Neural progenitor cell (in vitro differentiated cells): ENCODE results near the gene ZNG1C. TPM values are rescaled to one million over a fixed set of nuclear protein-coding genes. Genes with fewer than 3 reads are reported as not detected.
"Not testable (repeated sequence)": the region's sequence is repeated elsewhere in the genome, so short reads cannot be mapped to it uniquely, and the experiment has no call there.

Experiments used
- DNase-seq: peaks from one replicate; pipeline ENCODE4 v3.0.0-alpha.2; 2016; ENCODE audit warnings: low spot score
- H2AFZ ChIP-seq: fragments of 200-600 bp; sonication (generic); replicated peaks from 2 replicates; pipeline ENCODE4 v1.6.1; 2016; ENCODE audit warnings: antibody characterized with exemption
- H3F3A ChIP-seq: fragments of 200-600 bp; sonication (generic); 2 replicates; pipeline ENCODE4 v1.6.1; 2016; ENCODE audit warnings: antibody characterized with exemption, low read depth
- H3K27ac ChIP-seq: fragments of 200-600 bp; sonication (generic); 2 replicates; pipeline ENCODE4 v1.5.1; 2016; ENCODE audit warnings: mild to moderate bottlenecking
- H3K27me3 ChIP-seq: fragments of 200-600 bp; sonication (generic); 2 replicates; pipeline ENCODE4 v1.6.1; 2016; ENCODE audit warnings: mild to moderate bottlenecking, moderate library complexity
- H3K36me3 ChIP-seq: fragments of 200-600 bp; sonication (generic); 2 replicates; pipeline ENCODE4 v1.5.1; 2016
- H3K4me1 ChIP-seq: fragments of 200-600 bp; sonication (generic); 2 replicates; pipeline ENCODE4 v1.6.1; 2016; ENCODE audit warnings: mixed run types
- H3K4me2 ChIP-seq: fragments of 200-600 bp; sonication (generic); 2 replicates; pipeline ENCODE4 v1.6.1; 2016
- H3K4me3 ChIP-seq: fragments of 200-600 bp; sonication (generic); 2 replicates; pipeline ENCODE4 v1.5.1; 2016
- H3K79me2 ChIP-seq: fragments of 200-600 bp; sonication (generic); 2 replicates; pipeline ENCODE4 v1.6.1; 2016; ENCODE audit warnings: low read depth
- H3K9ac ChIP-seq: fragments of 200-600 bp; sonication (generic); 2 replicates; pipeline ENCODE4 v1.6.1; 2016
- H3K9me3 ChIP-seq: fragments of 200-600 bp; sonication (generic); 2 replicates; pipeline ENCODE4 v1.5.1; 2016; ENCODE audit warnings: low read depth
- H4K20me1 ChIP-seq: fragments of 200-600 bp; sonication (generic); 2 replicates; pipeline ENCODE4 v1.6.1; 2016; ENCODE audit warnings: low read depth
- H3K27ac Mint-ChIP-seq: 3 replicates; pipeline ENCODE4 v1.8.0; 2021; ENCODE audit warnings: mixed read lengths
- H3K27me3 Mint-ChIP-seq: 2 replicates; pipeline ENCODE4 v1.8.0; 2022; ENCODE audit warnings: low read depth, mild to moderate bottlenecking, inconsistent platforms, moderate library complexity, mixed read lengths; ENCODE audit not compliant: insufficient read depth
- H3K36me3 Mint-ChIP-seq: 3 replicates; pipeline ENCODE4 v1.8.0; 2021; ENCODE audit warnings: mixed read lengths
- H3K4me1 Mint-ChIP-seq: 3 replicates; pipeline ENCODE4 v1.8.0; 2021; ENCODE audit warnings: mixed read lengths
- H3K4me3 Mint-ChIP-seq: 3 replicates; pipeline ENCODE4 v1.8.0; 2021; ENCODE audit warnings: mild to moderate bottlenecking, moderate library complexity, mixed read lengths
- H3K9me3 Mint-ChIP-seq: 3 replicates; pipeline ENCODE4 v1.8.0; 2020; ENCODE audit warnings: mixed read lengths
- total RNA-seq: library from RNA; depleted of rRNA; stranded (reverse); fragments of >200 nt; gene quantifications from 2 replicates; pipeline ENCODE4 v1.2.3, GENCODE V29; 2015; ENCODE audit warnings: low replicate concordance
- TF ChIP-seq, protein P1 (sequence below): fragments of 200-600 bp; sonication (generic); IDR thresholded peaks from 2 replicates; pipeline ENCODE4 v1.5.1; 2017; ENCODE audit warnings: antibody characterized with exemption, mild to moderate bottlenecking

The ZNG1C gene
- total RNA-seq, 1 donor from 2014 or later = 35.8 TPM

DNA sequence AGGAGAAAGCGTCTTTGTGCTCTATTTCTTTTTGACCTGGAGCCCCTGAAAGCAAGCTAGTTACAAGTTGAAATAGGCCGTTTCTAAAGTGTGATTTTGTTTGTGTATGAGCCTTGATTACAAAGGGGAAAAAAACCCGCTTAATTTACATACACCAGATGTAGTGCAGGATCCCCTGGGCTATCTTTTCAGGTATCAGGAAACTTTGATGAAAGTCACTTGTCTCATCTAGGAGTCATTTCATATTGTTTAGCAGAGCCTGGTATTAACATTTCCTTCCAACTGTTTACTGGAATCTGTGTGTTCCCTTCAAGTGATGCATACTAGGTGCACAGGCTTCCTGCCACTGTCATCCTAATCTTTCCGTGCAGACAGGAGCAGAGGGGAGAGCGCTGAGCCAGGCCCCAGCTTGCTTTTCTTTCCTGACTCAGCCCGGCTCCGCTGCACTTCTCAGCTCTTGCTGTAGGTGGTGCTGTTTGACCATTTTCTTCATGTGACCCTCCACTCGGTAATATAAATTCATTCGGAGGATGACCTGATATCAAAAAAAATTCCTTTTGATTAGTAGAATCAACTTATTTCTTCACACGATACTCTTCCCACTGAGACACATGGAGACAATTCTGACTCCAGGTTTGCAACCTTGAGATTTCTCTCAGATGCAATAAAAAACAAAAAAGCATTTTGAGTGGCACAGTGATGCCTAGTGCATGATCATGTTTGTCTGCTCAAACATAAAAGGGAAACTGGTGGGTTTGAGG lies 100.7 kb downstream of the ZNG1C start:
- not testable (repeated sequence) for H2AFZ ChIP-seq, H3K4me3 ChIP-seq, H4K20me1 ChIP-seq, H3K27me3 Mint-ChIP-seq, DNase-seq, H3K79me2 ChIP-seq, H3K4me3 Mint-ChIP-seq, H3K4me1 Mint-ChIP-seq, H3K4me1 ChIP-seq, H3K27ac Mint-ChIP-seq, H3K4me2 ChIP-seq, H3K36me3 Mint-ChIP-seq, H3K9me3 Mint-ChIP-seq, H3K27ac ChIP-seq, H3K9ac ChIP-seq, H3K9me3 ChIP-seq, H3K36me3 ChIP-seq, H3F3A ChIP-seq
- peaks cover 59% of the 10 kb centered on the region for H3K27me3 ChIP-seq
- TF ChIP-seq, protein P1, sequence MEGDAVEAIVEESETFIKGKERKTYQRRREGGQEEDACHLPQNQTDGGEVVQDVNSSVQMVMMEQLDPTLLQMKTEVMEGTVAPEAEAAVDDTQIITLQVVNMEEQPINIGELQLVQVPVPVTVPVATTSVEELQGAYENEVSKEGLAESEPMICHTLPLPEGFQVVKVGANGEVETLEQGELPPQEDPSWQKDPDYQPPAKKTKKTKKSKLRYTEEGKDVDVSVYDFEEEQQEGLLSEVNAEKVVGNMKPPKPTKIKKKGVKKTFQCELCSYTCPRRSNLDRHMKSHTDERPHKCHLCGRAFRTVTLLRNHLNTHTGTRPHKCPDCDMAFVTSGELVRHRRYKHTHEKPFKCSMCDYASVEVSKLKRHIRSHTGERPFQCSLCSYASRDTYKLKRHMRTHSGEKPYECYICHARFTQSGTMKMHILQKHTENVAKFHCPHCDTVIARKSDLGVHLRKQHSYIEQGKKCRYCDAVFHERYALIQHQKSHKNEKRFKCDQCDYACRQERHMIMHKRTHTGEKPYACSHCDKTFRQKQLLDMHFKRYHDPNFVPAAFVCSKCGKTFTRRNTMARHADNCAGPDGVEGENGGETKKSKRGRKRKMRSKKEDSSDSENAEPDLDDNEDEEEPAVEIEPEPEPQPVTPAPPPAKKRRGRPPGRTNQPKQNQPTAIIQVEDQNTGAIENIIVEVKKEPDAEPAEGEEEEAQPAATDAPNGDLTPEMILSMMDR = peak; percentile 25

DNA sequence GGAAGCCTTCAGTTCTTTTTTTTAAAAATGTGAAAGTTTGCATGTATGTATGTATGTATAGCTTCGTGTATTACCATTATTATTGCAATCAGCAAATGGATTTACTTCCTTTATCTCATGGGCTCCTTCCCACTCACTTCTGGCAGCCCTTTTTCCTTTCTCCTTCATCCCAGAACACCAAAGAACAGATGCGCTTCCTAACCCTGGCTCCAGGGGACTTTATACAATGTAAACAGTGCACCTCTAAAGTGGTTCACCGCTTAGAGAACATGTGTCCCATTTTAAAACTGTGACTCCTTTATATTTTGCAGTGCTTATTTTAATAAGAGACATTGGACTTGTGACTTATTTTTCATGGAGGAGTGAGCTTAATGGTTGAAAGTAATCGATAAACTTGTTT lies 101.5 kb downstream of the ZNG1C start:
- not testable (repeated sequence) for H3K36me3 Mint-ChIP-seq, H3K9ac ChIP-seq, H4K20me1 ChIP-seq, H3K9me3 ChIP-seq, H3F3A ChIP-seq, H2AFZ ChIP-seq, H3K4me2 ChIP-seq, H3K36me3 ChIP-seq, H3K79me2 ChIP-seq, H3K9me3 Mint-ChIP-seq, H3K4me3 ChIP-seq, H3K4me1 Mint-ChIP-seq, H3K4me3 Mint-ChIP-seq, DNase-seq, H3K27ac ChIP-seq, H3K4me1 ChIP-seq, H3K27me3 Mint-ChIP-seq
- peaks cover 66% of the 10 kb centered on the region for H3K27me3 ChIP-seq
- peak overlapping the region; percentile 31 for H3K27ac Mint-ChIP-seq

DNA sequence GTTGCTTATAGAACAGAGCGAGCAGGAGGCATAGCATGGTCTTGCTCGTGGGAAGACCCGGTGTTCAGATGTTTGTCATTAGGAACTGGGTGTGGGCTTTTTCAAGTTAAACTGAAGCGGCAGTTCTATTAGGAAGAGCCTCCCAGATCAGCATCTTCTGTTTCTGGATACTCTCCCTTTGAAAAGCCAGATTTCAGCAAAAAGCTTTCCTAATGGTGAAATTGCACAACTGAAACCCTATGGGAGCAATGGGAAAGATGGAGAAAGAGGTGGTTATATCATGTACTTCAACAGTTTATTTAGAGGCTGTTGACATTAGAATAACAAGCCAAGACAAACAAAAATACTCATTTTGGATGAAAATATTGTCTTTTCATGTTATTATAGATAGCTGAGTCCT lies 102.2 kb downstream of the ZNG1C start:
- H3K27ac Mint-ChIP-seq, H3K4me2 ChIP-seq, H3F3A ChIP-seq, H3K4me3 ChIP-seq, H3K27me3 Mint-ChIP-seq, H3K9me3 ChIP-seq, H4K20me1 ChIP-seq, H3K36me3 ChIP-seq, H3K27ac ChIP-seq, H3K36me3 Mint-ChIP-seq, H3K4me1 Mint-ChIP-seq, H3K4me3 Mint-ChIP-seq, H3K79me2 ChIP-seq, H3K9ac ChIP-seq, H3K9me3 Mint-ChIP-seq, DNase-seq, H3K4me1 ChIP-seq, H2AFZ ChIP-seq: not testable (repeated sequence)
- H3K27me3 ChIP-seq = peaks cover 74% of the 10 kb centered on the region

Other genes with a start within 250 kb of the ZNG1C start
- not detected in 2 replicates for gene FOXD4L3, start 60.9 kb downstream of the ZNG1C start, total RNA-seq
- 0.81 and 2.0 TPM in 2 replicates for gene PGM5, start 114.6 kb downstream of the ZNG1C start, total RNA-seq